H1 (cell line): ENCODE measurements around the gene TAF7. TPM values are rescaled to one million over a fixed set of nuclear protein-coding genes. Genes with fewer than 3 reads are reported as not detected.

Experiments
- BRCA1 ChIP-seq: IDR thresholded peaks from 2 replicates; pipeline ENCODE4 v1.6.1; 2012; ENCODE audit warnings: low read depth, low read length, improper control_type of control experiment
- KDM5A ChIP-seq: fragments of 200-600 bp; IDR thresholded peaks from 2 replicates; pipeline ENCODE4 v1.7.1; 2012; ENCODE audit warnings: mild to moderate bottlenecking, low read length, inconsistent platforms, mixed read lengths
- RNF2 ChIP-seq: fragments of 200-900, 300-1000 bp; sonication (generic); IDR thresholded peaks from 2 replicates; pipeline ENCODE4 v1.7.1; 2016; ENCODE audit warnings: borderline replicate concordance, low read depth, mild to moderate bottlenecking, antibody characterized with exemption, low read length; ENCODE audit not compliant: poor library complexity, severe bottlenecking; ENCODE audit errors: missing control alignments
- SAP30 ChIP-seq: fragments of 300-600 bp; sonication (generic); IDR thresholded peaks from 2 replicates; pipeline ENCODE4 v1.7.1; 2012; ENCODE audit warnings: low read length, moderate library complexity, mild to moderate bottlenecking, inconsistent platforms; ENCODE audit not compliant: insufficient read depth, insufficient replicate concordance
- SP2 ChIP-seq: IDR thresholded peaks from 2 replicates; pipeline ENCODE4 v1.6.1; 2012; ENCODE audit warnings: mild to moderate bottlenecking, low read length, inconsistent platforms
- SP4 ChIP-seq: IDR thresholded peaks from 2 replicates; pipeline ENCODE4 v1.6.1; 2012; ENCODE audit warnings: low read length, inconsistent platforms
- SRF ChIP-seq: IDR thresholded peaks from 2 replicates; pipeline ENCODE4 v1.6.1; 2011; ENCODE audit warnings: mild to moderate bottlenecking, low read depth, low read length, moderate library complexity
- TAF7 ChIP-seq: optimal IDR thresholded peaks from 2 replicates; pipeline ENCODE3; 2011; ENCODE audit warnings: low read depth, mild to moderate bottlenecking, inconsistent platforms, low read length, moderate library complexity, borderline replicate concordance
- polyA plus RNA-seq, 7 experiments: library from polyadenylated mRNA; depleted of rRNA in 3 of 7; stranded (reverse) in 5 of 7; unstranded in 2 of 7; fragments of >200 nt in 5 of 7; fragments of 200-250 nt in 2 of 7; gene quantifications; 1 replicate in 5 of 7; 2 replicates in 1 of 7; 4 replicates in 1 of 7; pipeline versions ENCODE4 v1.2.1 to v1.2.3, GENCODE V29; 2011 to 2013; ENCODE audit warnings: missing spikeins in 2 of 7, mixed read lengths in 2 of 7
- total RNA-seq: library from RNA; stranded (reverse); fragmentation: NEBNext Ultra II Directional; extraction: Animal tissue kit (Norgen Biotek cat#: 25700); gene quantifications from 2 replicates; pipeline ENCODE4 v1.2.1, GENCODE V29; 2021
- TF ChIP-seq, protein P1 (sequence below): IDR thresholded peaks from 2 replicates; pipeline ENCODE4 v1.6.1; 2011; ENCODE audit warnings: low read depth, mild to moderate bottlenecking, low read length; ENCODE audit not compliant: insufficient read depth

Gene TAF7
- total and polyA plus RNA-seq, 2 of the 8 experiments (the other 6 are each of a cell fraction or from before 2014, with no cell fraction given): 29.8 to 101 TPM

DNA sequence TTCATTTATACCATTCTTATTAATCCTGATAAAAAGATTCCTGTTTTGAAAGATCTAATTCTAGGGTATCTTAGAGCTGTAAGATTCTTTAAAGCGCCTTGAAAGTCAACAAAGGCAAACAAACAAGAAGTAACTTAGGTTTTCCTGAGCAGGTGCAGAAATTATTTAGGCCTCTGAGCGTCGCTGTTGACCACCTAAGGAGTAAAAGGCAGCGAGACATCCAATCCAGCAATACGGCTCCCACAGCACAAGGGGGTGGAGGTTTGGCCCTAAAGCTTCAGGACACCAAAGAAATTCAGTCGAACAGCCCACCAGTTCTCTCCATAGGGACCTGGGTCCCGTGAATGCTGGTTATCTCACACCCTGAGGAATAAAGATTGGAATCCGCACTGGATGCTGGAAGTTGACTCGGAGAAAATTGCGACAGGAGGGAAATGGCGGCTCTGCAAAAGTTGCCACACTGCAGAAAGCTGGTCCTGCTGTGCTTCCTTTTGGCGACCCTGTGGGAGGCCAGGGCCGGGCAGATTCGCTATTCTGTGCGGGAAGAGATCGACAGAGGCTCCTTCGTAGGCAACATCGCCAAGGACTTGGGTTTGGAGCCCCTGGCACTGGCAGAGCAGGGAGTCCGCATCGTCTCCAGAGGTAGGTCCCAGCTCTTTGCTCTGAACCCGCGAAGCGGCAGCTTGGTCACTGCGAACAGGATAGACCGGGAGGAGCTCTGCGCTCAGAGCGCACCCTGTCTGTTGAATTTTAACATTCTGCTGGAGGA, 18.1 kb upstream of the TAF7 start, which contains the start of gene PCDHGA2 (continued):
- TF ChIP-seq SP2 (no peak), TAF7 (no peak), RNF2 (no peak), SP4 (no peak), BRCA1 (no peak), KDM5A (no peak), SRF (no peak), SAP30 (no peak)
- TF ChIP-seq, protein P1, sequence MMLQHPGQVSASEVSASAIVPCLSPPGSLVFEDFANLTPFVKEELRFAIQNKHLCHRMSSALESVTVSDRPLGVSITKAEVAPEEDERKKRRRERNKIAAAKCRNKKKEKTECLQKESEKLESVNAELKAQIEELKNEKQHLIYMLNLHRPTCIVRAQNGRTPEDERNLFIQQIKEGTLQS: no peak
